A673 (cell line): ENCODE results near the gene DOCK10.

Experiments used
- EZH2 ChIP-seq: fragments of 200-600 bp; sonication (generic); IDR thresholded peaks from 2 replicates; pipeline ENCODE4 v1.6.1; 2017; ENCODE audit warnings: borderline replicate concordance, low read depth, mild to moderate bottlenecking, mixed read lengths, antibody characterized with exemption, low read length; ENCODE audit not compliant: poor library complexity, severe bottlenecking
- TF ChIP-seq, protein P1 (sequence below): fragments of 300-800, 200-600 bp; sonication (generic); conservative IDR thresholded peaks from 2 replicates; pipeline ENCODE4 v1.5.1; 2017; ENCODE audit warnings: low read depth, mild to moderate bottlenecking, antibody characterized with exemption, low read length, moderate library complexity, mixed read lengths

DNA sequence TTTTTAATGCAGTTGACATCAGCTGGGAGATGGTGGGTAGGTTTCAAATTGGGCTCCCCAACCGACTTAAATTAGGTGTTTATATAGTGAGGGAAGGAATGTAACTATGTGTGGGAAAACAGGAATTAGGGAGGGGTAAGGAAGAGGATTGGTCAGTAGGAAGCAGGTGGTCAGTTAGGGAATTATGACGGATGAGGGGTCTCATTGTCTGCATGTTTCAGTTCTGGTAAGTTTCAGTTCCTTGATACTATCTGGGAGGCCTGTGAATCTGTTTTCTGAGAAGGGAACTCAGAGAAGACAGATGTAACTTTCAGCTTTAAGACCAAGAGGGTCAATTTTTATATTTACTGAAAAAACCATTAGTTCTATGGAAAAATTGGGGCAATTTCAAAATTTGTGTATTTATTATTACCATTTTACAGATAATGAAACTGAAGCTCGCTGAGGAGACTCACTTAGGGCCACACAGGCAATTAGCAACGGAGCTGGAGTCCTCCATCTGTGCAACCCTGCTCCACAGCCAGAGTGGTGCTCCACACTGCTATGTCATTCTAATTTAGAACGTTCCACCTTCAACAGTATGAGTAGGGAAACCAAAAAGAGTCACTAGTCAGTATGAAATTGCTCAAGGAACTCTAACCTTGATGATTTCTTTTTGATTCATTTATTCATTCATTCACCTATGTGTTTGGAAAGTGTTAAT lies 290.1 kb downstream of the DOCK10 start:
- TF ChIP-seq, protein P1, sequence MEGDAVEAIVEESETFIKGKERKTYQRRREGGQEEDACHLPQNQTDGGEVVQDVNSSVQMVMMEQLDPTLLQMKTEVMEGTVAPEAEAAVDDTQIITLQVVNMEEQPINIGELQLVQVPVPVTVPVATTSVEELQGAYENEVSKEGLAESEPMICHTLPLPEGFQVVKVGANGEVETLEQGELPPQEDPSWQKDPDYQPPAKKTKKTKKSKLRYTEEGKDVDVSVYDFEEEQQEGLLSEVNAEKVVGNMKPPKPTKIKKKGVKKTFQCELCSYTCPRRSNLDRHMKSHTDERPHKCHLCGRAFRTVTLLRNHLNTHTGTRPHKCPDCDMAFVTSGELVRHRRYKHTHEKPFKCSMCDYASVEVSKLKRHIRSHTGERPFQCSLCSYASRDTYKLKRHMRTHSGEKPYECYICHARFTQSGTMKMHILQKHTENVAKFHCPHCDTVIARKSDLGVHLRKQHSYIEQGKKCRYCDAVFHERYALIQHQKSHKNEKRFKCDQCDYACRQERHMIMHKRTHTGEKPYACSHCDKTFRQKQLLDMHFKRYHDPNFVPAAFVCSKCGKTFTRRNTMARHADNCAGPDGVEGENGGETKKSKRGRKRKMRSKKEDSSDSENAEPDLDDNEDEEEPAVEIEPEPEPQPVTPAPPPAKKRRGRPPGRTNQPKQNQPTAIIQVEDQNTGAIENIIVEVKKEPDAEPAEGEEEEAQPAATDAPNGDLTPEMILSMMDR, result no peak
- TF ChIP-seq EZH2, result no peak
